ENCODE measurements around the gene ABCB4. TPM values are rescaled to one million over a fixed set of nuclear protein-coding genes. Genes with fewer than 3 reads are reported as not detected.

ABCB4 gene
- total RNA-seq, 1 donor from 2014 or later, result not detected

GRCh38 chr7:87451187-87451586 is 24.3 kb downstream of the ABCB4 start:
- no peak for DNase-seq (ENCODE audit: low spot score in 2 of 2)
- Histone ChIP-seq H3K27me3 (no peaks in the 10 kb centered on the region), H3K27ac (no peak overlapping the region), H3K9me3 (no peaks in the 10 kb centered on the region), H3K4me1 (no peaks in the 10 kb centered on the region), H3K4me3 (no peak overlapping the region), H3K36me3 (no peaks in the 10 kb centered on the region)
- intact Hi-C loops (cut with DNase I), result no loop called here
- no peak for TF ChIP-seq CTCF (IDR thresholded peaks at IDR 0.05)

- no peak overlapping the region for H3K27ac ChIP-seq
- no peak for DNase-seq (ENCODE audit: low spot score in 2 of 2)
- H3K9me3 ChIP-seq, result no peaks in the 10 kb centered on the region
These were observed 24.8 kb downstream of the ABCB4 start for GRCh38 chr7:87450706-87451105.

GRCh38 chr7:87448388-87448787 is 27.1 kb downstream of the ABCB4 start:
- Histone ChIP-seq H3K27me3 (no peaks in the 10 kb centered on the region), H3K36me3 (no peaks in the 10 kb centered on the region), H3K4me3 (no peak overlapping the region), H3K9me3 (no peaks in the 10 kb centered on the region), H3K4me1 (no peaks in the 10 kb centered on the region), H3K27ac (no peak overlapping the region)
- TF ChIP-seq CTCF (IDR thresholded peaks at IDR 0.05), result no peak
- no peak for DNase-seq (ENCODE audit: low spot score in 2 of 2)
- intact Hi-C loops (cut with DNase I), result no loop called here

More at GRCh38 chr7:87450706-87451105, 24.8 kb downstream of the ABCB4 start:
- H3K36me3 ChIP-seq, result no peaks in the 10 kb centered on the region
- H3K4me3 ChIP-seq, result no peak overlapping the region
- no peaks in the 10 kb centered on the region for H3K27me3 ChIP-seq
- intact Hi-C loops (cut with DNase I), result no loop called here
- no peaks in the 10 kb centered on the region for H3K4me1 ChIP-seq
- no peak for TF ChIP-seq CTCF (IDR thresholded peaks at IDR 0.05)

DNA sequence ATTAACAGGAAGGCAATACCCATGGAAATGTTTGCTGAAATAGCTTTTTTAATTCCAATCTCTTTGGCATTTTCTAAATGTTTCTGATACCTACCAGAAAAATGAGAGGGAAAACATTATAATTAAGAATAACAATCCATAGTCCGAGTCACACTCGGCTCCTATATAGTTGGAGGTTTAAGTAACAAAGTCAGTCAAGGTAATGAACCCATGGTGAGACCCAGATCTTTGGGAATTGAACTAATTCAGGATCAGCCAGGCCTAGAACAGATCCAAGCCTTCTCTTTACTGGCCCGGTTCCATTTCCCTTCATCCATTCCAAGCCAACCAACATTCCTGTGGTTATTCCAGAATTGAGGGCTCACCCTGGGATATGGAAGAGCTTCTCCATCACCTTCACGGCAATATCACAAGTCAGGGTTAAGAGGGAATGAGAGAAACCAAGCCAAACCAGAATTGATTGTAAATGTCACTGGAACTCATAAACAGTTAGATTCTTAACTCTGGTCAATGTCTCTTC is 28.3 kb downstream of the ABCB4 start:
- no peaks in the 10 kb centered on the region for H3K27me3 ChIP-seq
- no peak overlapping the region for H3K4me3 ChIP-seq
- H3K27ac ChIP-seq, result no peak overlapping the region
- no peaks in the 10 kb centered on the region for H3K9me3 ChIP-seq
- intact Hi-C loops (cut with DNase I), result no loop called here
- TF ChIP-seq CTCF (IDR thresholded peaks at IDR 0.05), result no peak
- DNase-seq (ENCODE audit: low spot score in 2 of 2), result no peak
- no peaks in the 10 kb centered on the region for H3K4me1 ChIP-seq
- no peaks in the 10 kb centered on the region for H3K36me3 ChIP-seq

- no peaks in the 10 kb centered on the region for H3K9me3 ChIP-seq
- DNase-seq (ENCODE audit: low spot score in 2 of 2), result no peak
- H3K27me3 ChIP-seq, result no peaks in the 10 kb centered on the region
- no peak for TF ChIP-seq CTCF (IDR thresholded peaks at IDR 0.05)
- no peaks in the 10 kb centered on the region for H3K36me3 ChIP-seq
- intact Hi-C loops (cut with DNase I), result no loop called here
- no peak overlapping the region for H3K27ac ChIP-seq
- H3K4me1 ChIP-seq, result no peaks in the 10 kb centered on the region
- no peak overlapping the region for H3K4me3 ChIP-seq
These were observed 29.6 kb downstream of the ABCB4 start for GRCh38 chr7:87445897-87446296.

DNA sequence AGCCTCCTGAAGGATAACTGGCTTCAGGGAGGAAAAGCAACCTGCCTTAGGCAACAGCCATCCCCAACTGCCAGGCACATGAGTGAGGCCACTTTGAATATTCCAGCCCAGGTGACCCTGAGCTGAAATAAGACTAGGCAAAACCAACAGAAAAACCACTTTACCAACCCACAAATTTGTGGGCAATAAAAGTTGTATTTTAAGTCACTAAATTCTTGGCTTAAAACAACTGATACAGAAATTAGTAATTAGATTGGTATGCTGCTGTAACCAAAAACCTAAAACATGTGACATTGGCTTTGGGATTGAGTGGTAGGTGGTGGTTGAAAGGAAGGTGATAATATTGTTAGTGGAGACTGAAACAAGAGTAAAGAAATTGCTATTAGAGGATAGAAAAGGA is 39.9 kb downstream of the ABCB4 start:
- Histone ChIP-seq H3K9me3 (no peaks in the 10 kb centered on the region), H3K4me1 (no peaks in the 10 kb centered on the region), H3K27ac (no peak overlapping the region), H3K4me3 (no peak overlapping the region), H3K27me3 (no peaks in the 10 kb centered on the region), H3K36me3 (no peaks in the 10 kb centered on the region)
- no peak for DNase-seq (ENCODE audit: low spot score in 2 of 2)
- intact Hi-C loops (cut with DNase I), result no loop called here
- no peak for TF ChIP-seq CTCF (IDR thresholded peaks at IDR 0.05)

Measured in ascending aorta (tissue), 2 donors.